ENCODE data around the gene SNX27. TPM values are rescaled to one million over a fixed set of nuclear protein-coding genes. Genes with fewer than 3 reads are reported as not detected.

SNX27 gene
- polyA plus RNA-seq (2012; ENCODE audit: insufficient read length, low read depth) = 4.8 TPM

DNA sequence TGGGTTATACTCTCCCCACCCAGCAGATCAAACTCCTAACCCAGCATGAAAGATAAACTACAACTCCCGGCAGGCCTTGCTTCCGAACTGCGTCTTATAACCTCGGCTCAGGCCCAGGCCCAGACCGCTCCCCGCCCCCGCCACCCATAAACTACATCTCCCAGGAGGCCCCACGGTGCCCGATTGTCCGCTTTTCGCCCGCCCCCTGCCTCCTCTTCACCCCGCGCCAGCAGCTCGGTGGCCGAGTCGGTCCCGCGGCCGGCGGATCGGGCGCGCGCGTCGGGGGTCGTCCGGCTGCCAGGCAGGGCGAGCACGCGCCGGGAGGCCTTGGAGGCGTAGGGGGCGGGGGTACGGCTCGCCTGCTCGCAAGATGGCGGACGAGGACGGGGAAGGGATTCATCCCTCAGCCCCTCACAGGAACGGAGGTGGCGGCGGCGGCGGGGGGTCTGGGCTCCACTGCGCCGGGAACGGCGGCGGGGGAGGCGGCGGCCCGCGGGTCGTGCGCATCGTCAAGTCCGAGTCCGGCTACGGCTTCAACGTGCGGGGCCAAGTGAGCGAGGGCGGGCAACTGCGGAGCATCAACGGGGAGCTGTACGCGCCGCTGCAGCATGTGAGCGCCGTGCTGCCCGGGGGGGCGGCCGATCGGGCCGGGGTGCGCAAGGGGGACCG, at the start of gene SNX27:
Gene SNX27, plus strand, starts transcription at position 219 of the 669 bp plus-strand sequence. Its CDS starts 152 bp downstream, at position 371.
- TF ChIP-seq TAF1 (IDR thresholded peaks at IDR 0.05; ENCODE audit: borderline replicate concordance, insufficient read depth, low read length) (peak; percentile 49; the same call in 1 of the 2 replicates), POLR2AphosphoS5 (IDR thresholded peaks at IDR 0.05; ENCODE audit: low read depth, low read length) (peak; percentile 67; the same call in 1 of the 2 replicates), SIN3A (IDR thresholded peaks at IDR 0.05; ENCODE audit: borderline replicate concordance, insufficient read depth, low read length) (no peak), FOXP2 (optimal IDR thresholded peaks at IDR 0.05; ENCODE audit: borderline replicate concordance, extremely low read depth, extremely low read length, insufficient read depth) (no peak)
- TF ChIP-seq, protein P1, sequence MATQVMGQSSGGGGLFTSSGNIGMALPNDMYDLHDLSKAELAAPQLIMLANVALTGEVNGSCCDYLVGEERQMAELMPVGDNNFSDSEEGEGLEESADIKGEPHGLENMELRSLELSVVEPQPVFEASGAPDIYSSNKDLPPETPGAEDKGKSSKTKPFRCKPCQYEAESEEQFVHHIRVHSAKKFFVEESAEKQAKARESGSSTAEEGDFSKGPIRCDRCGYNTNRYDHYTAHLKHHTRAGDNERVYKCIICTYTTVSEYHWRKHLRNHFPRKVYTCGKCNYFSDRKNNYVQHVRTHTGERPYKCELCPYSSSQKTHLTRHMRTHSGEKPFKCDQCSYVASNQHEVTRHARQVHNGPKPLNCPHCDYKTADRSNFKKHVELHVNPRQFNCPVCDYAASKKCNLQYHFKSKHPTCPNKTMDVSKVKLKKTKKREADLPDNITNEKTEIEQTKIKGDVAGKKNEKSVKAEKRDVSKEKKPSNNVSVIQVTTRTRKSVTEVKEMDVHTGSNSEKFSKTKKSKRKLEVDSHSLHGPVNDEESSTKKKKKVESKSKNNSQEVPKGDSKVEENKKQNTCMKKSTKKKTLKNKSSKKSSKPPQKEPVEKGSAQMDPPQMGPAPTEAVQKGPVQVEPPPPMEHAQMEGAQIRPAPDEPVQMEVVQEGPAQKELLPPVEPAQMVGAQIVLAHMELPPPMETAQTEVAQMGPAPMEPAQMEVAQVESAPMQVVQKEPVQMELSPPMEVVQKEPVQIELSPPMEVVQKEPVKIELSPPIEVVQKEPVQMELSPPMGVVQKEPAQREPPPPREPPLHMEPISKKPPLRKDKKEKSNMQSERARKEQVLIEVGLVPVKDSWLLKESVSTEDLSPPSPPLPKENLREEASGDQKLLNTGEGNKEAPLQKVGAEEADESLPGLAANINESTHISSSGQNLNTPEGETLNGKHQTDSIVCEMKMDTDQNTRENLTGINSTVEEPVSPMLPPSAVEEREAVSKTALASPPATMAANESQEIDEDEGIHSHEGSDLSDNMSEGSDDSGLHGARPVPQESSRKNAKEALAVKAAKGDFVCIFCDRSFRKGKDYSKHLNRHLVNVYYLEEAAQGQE (IDR thresholded peaks at IDR 0.05; ENCODE audit: insufficient read depth in 1 of 2, low read depth in 2 of 2, low read length in 2 of 2) = no peak

DNA sequence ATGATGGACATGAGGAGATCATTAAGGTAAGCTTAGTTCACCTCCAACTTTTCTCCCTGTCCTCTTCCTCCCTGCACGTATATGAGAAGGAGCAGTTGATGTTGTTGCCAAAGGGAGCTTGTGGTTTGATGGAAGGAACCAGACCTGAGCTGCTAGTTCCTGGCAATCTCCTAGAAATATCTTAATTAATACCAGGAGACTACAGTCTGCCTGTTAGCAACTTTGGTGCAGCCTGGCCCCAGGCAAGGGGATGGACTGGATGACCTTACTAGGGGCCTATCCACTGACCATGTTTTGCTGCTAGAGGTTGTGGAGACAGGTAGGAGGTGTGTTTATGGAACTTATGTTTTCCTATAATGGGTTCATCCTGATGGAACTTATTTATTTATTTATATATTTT, 49.2 kb upstream of the SNX27 start:
- TF ChIP-seq, protein P1 (IDR thresholded peaks at IDR 0.05; ENCODE audit: insufficient read depth in 1 of 2, low read depth in 2 of 2, low read length in 2 of 2) = no peak
- TF ChIP-seq TAF1 (IDR thresholded peaks at IDR 0.05; ENCODE audit: borderline replicate concordance, insufficient read depth, low read length) (no peak), POLR2AphosphoS5 (IDR thresholded peaks at IDR 0.05; ENCODE audit: low read depth, low read length) (no peak), FOXP2 (optimal IDR thresholded peaks at IDR 0.05; ENCODE audit: borderline replicate concordance, extremely low read depth, extremely low read length, insufficient read depth) (no peak), SIN3A (IDR thresholded peaks at IDR 0.05; ENCODE audit: borderline replicate concordance, insufficient read depth, low read length) (no peak)

DNA sequence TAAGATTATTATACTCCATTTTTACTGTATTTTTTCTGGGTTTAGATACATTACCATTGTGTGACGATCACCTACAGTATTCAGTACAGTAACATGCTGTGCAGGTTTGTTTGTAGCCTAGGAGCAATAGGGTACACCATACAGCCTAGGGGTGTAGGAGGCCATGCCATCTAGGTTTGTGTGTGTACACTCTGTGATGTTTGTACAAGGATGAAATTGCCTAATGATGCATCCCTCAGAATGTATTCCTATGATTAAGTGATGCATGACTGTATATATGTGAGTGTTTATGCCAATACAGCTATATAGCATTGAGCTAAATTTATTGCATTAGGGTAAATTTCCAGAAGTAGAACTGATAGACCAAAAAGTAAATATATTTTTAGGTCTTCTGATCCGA, 48.5 kb upstream of the SNX27 start:
- TF ChIP-seq TAF1 (IDR thresholded peaks at IDR 0.05; ENCODE audit: borderline replicate concordance, insufficient read depth, low read length) (no peak), SIN3A (IDR thresholded peaks at IDR 0.05; ENCODE audit: borderline replicate concordance, insufficient read depth, low read length) (no peak), FOXP2 (optimal IDR thresholded peaks at IDR 0.05; ENCODE audit: borderline replicate concordance, extremely low read depth, extremely low read length, insufficient read depth) (no peak), POLR2AphosphoS5 (IDR thresholded peaks at IDR 0.05; ENCODE audit: low read depth, low read length) (no peak)
- TF ChIP-seq, protein P1 (IDR thresholded peaks at IDR 0.05; ENCODE audit: insufficient read depth in 1 of 2, low read depth in 2 of 2, low read length in 2 of 2) = no peak

DNA sequence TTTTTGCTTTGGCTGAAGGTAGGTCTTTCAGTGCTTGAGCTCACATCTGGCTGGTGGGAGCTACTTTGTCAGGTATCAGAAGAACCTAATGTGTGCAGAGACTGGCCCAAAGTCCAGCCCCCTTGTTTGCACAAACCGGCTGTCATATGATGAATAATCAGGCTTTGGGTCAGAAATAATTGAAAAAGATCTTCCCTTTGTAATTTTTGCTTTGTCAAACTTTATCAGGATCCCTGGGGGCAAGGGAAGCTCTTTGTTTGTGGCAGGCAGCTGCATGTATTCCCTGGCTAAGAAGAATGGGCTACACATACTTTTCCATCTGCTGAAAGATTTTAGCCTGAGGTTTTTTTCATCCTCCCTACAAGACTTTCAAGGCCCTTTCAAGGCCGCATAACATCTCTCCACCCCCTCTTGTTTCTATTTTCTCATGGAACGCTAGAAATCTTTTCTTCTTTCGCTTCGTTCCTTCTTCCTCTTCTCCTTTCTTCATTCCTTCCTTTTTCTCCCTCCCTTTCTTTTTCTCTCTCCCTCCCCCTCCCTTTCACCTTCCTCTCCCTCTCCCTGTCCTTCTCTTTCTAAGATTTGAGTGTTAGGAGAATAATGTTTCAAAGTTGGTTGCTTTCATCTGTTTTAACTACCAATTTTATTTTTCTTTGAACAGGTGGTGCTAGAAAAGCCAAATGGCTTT, 46.2 kb upstream of the SNX27 start:
- TF ChIP-seq, protein P1 (IDR thresholded peaks at IDR 0.05; ENCODE audit: insufficient read depth in 1 of 2, low read depth in 2 of 2, low read length in 2 of 2) = no peak
- no peak for TF ChIP-seq SIN3A (IDR thresholded peaks at IDR 0.05; ENCODE audit: borderline replicate concordance, insufficient read depth, low read length)
- TF ChIP-seq POLR2AphosphoS5 (IDR thresholded peaks at IDR 0.05; ENCODE audit: low read depth, low read length) = no peak
- no peak for TF ChIP-seq FOXP2 (optimal IDR thresholded peaks at IDR 0.05; ENCODE audit: borderline replicate concordance, extremely low read depth, extremely low read length, insufficient read depth)
- TF ChIP-seq TAF1 (IDR thresholded peaks at IDR 0.05; ENCODE audit: borderline replicate concordance, insufficient read depth, low read length) = no peak
